Keratinocyte (primary cell): ENCODE data around the gene LDHAL6A. TPM values are rescaled to one million over a fixed set of nuclear protein-coding genes. Genes with fewer than 3 reads are reported as not detected.

Experiments used
- DNase-seq: peaks from one replicate; pipeline ENCODE4 v3.0.0-alpha.2; 2011; ENCODE audit warnings: low read depth, missing footprints, low spot score
- FAIRE-seq: peaks from 2 replicates; lab custom pipeline; 2011; peaks lifted over from hg19 to GRCh38; lab: Jason Lieb, UNC
- H2AFZ ChIP-seq: 2 replicates; pipeline ENCODE4 v1.6.0; 2012; ENCODE audit warnings: low read length, control low read depth, inconsistent platforms; ENCODE audit not compliant: control insufficient read depth
- H3K27ac ChIP-seq: 2 replicates; pipeline ENCODE4 v1.5.1; 2011; ENCODE audit warnings: low read length; ENCODE audit not compliant: control insufficient read depth, insufficient read depth
- H3K27me3 ChIP-seq: 3 replicates; pipeline ENCODE4 v1.6.0; 2011; ENCODE audit warnings: low read length; ENCODE audit not compliant: control insufficient read depth, insufficient read depth; ENCODE audit errors: extremely low read depth
- H3K36me3 ChIP-seq, 2 experiments: 2 replicates in 1 of 2; 3 replicates in 1 of 2; pipeline ENCODE4 v1.5.1; 2011; ENCODE audit warnings: low read length in 2 of 2, mild to moderate bottlenecking in 1 of 2; ENCODE audit not compliant: control insufficient read depth in 2 of 2, insufficient read depth in 2 of 2; ENCODE audit errors: extremely low read depth in 1 of 2
- H3K4me1 ChIP-seq: 3 replicates; pipeline ENCODE4 v1.5.1; 2011; ENCODE audit warnings: low read length; ENCODE audit not compliant: control insufficient read depth, insufficient read depth; ENCODE audit errors: extremely low read depth
- H3K4me2 ChIP-seq: 3 replicates; pipeline ENCODE4 v1.6.0; 2011; ENCODE audit warnings: low read depth, low read length; ENCODE audit not compliant: control insufficient read depth, insufficient read depth; ENCODE audit errors: extremely low read depth
- H3K4me3 ChIP-seq, 3 experiments: fragments of 200-600 bp in 1 of 3; sonication (generic) in 1 of 3; 2 replicates in 2 of 3; 3 replicates in 1 of 3; pipeline ENCODE4 v1.5.1; 2011 to 2016; ENCODE audit warnings: low read length in 3 of 3, mild to moderate bottlenecking in 3 of 3, control low read depth in 2 of 3, inconsistent platforms in 1 of 3, low read depth in 1 of 3, mixed read lengths in 1 of 3, mixed run types in 1 of 3, moderate library complexity in 1 of 3; ENCODE audit not compliant: control insufficient read depth in 2 of 3, insufficient read depth in 2 of 3; ENCODE audit errors: extremely low read depth in 1 of 3
- H3K79me2 ChIP-seq: 2 replicates; pipeline ENCODE4 v1.6.0; 2012; ENCODE audit warnings: low read length; ENCODE audit not compliant: control insufficient read depth, insufficient read depth
- H3K9ac ChIP-seq: 3 replicates; pipeline ENCODE4 v1.6.0; 2011; ENCODE audit warnings: low read length; ENCODE audit not compliant: control insufficient read depth, insufficient read depth; ENCODE audit errors: extremely low read depth
- H3K9me1 ChIP-seq: 3 replicates; pipeline ENCODE4 v1.6.0; 2011; ENCODE audit warnings: low read length; ENCODE audit not compliant: control insufficient read depth, insufficient read depth; ENCODE audit errors: extremely low read depth
- H3K9me3 ChIP-seq: 2 replicates; pipeline ENCODE4 v1.5.1; 2012; ENCODE audit warnings: low read depth, low read length; ENCODE audit not compliant: control insufficient read depth
- H4K20me1 ChIP-seq: 3 replicates; pipeline ENCODE4 v1.6.0; 2011; ENCODE audit warnings: low read length; ENCODE audit not compliant: control insufficient read depth, insufficient read depth; ENCODE audit errors: extremely low read depth
- EZH2 ChIP-seq: IDR thresholded peaks from one replicate; pipeline ENCODE4 v1.6.1; 2012; ENCODE audit warnings: inconsistent platforms, mild to moderate bottlenecking, low read length, moderate library complexity
- dilution Hi-C: fragments of 300-500 bp; cut with MboI; formaldehyde crosslinking; loops from one replicate; pipeline ENCODE4 v1.7.0; 2020; ENCODE audit warnings: low sequenced_read_pairs; ENCODE audit not compliant: extremely low pct_ligation_motif_present
- polyA plus RNA-seq, 5 experiments: library from polyadenylated mRNA; depleted of rRNA in 3 of 5; stranded (reverse) in 3 of 5; stranded (forward) in 1 of 5; unstranded in 1 of 5; fragments of >200 nt; gene quantifications; 1 replicate in 1 of 5; 2 replicates in 3 of 5; 3 replicates in 1 of 5; pipeline versions ENCODE4 v1.2.1 to v1.2.3, GENCODE V29; 2011 to 2012; ENCODE audit warnings: missing spikeins in 2 of 5, low read depth in 1 of 5, low replicate concordance in 1 of 5
- TF ChIP-seq, protein P1 (sequence below), 3 experiments: IDR thresholded peaks in 1 of 3; conservative IDR thresholded peaks in 1 of 3; optimal IDR thresholded peaks in 1 of 3; 2 replicates in 2 of 3; 3 replicates in 1 of 3; pipeline versions ENCODE3 to v1.5.1; 2011; ENCODE audit warnings: low read length in 3 of 3, mild to moderate bottlenecking in 3 of 3, moderate library complexity in 2 of 3, control low read depth in 1 of 3, inconsistent platforms in 1 of 3; ENCODE audit not compliant: insufficient read depth in 2 of 3; ENCODE audit errors: extremely low read depth in 1 of 3

The LDHAL6A gene
- polyA plus RNA-seq, 1 donor (not counting 4 experiments of a cell fraction or from before 2014, with no cell fraction given), result not detected

DNA sequence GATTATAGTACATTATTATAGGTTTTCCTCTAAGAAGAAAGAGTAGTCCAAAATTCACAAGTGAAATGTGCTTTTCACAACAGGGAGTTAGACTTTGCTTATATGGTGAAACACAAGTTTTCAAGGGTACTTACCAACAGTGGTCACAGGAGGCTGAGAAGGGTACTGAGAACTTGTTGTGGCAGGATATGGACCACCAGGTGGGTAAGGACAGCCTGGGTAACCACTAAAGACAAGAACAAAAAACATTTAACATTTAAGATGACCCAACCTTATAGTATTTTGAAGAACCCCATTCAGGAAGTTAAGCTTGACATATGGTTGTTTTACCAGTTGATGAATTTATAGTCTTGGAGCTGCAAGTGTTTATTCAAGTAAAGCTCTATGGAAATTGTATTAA lies 46.7 kb downstream of the LDHAL6A start:
- H3K36me3 ChIP-seq, result peaks cover 0 to 11% of the 10 kb centered on the region in 2 experiments
- DNase-seq (no peak), FAIRE-seq (no peak)
- H3K9me3 ChIP-seq, result no peaks in the 10 kb centered on the region
- H3K9ac ChIP-seq, result no peak overlapping the region
- no peak overlapping the region for H3K4me2 ChIP-seq
- no peaks in the 10 kb centered on the region for H3K79me2 ChIP-seq
- no peaks in the 10 kb centered on the region for H3K9me1 ChIP-seq
- dilution Hi-C loops, result no loop called here
- H3K27me3 ChIP-seq, result no peaks in the 10 kb centered on the region
- H3K27ac ChIP-seq, result no peak overlapping the region
- H2AFZ ChIP-seq, result no peak overlapping the region
- TF ChIP-seq EZH2, result no peak
- TF ChIP-seq, protein P1, sequence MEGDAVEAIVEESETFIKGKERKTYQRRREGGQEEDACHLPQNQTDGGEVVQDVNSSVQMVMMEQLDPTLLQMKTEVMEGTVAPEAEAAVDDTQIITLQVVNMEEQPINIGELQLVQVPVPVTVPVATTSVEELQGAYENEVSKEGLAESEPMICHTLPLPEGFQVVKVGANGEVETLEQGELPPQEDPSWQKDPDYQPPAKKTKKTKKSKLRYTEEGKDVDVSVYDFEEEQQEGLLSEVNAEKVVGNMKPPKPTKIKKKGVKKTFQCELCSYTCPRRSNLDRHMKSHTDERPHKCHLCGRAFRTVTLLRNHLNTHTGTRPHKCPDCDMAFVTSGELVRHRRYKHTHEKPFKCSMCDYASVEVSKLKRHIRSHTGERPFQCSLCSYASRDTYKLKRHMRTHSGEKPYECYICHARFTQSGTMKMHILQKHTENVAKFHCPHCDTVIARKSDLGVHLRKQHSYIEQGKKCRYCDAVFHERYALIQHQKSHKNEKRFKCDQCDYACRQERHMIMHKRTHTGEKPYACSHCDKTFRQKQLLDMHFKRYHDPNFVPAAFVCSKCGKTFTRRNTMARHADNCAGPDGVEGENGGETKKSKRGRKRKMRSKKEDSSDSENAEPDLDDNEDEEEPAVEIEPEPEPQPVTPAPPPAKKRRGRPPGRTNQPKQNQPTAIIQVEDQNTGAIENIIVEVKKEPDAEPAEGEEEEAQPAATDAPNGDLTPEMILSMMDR (optimal IDR thresholded peaks at IDR 0.05 in 1 of 3, IDR thresholded peaks at IDR 0.05 in 1 of 3, conservative IDR thresholded peaks at IDR 0.05 in 1 of 3; ENCODE audit: extremely low read depth in 1 of 3, insufficient read depth in 2 of 3, low read length in 3 of 3), result no peak
- no peaks in the 10 kb centered on the region for H3K4me1 ChIP-seq
- no peak overlapping the region for H3K4me3 ChIP-seq
- no peaks in the 10 kb centered on the region for H4K20me1 ChIP-seq

DNA sequence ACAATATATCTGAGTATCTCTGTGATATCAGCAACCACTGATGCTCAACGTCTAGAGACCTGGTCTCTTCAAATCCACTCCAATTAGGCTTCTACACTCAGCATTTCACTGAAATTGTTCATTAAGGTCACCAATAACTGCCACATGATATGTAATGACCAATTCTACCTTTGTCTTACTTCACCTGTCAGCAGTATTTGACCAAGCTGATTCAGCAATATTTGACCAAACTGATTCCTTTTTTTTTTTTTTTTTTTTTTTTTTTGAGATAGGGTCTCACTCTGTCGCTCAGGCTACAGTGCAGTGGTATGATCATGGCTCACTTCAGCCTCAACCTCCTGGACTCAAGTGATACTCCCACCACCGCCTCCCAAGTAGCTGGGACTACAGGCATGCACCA lies 65.5 kb downstream of the LDHAL6A start:
- Histone ChIP-seq H4K20me1 (no peaks in the 10 kb centered on the region), H3K4me2 (no peak overlapping the region), H3K27ac (no peak overlapping the region), H3K27me3 (no peaks in the 10 kb centered on the region), H2AFZ (no peak overlapping the region), H3K9me3 (no peaks in the 10 kb centered on the region), H3K36me3 (peaks cover 3 to 5% of the 10 kb centered on the region in 2 experiments), H3K4me3 (no peak overlapping the region), H3K4me1 (peaks cover 5% of the 10 kb centered on the region), H3K9ac (no peak overlapping the region), H3K9me1 (no peaks in the 10 kb centered on the region), H3K79me2 (peaks cover 39% of the 10 kb centered on the region)
- FAIRE-seq, result no peak
- dilution Hi-C loops, result no loop called here
- TF ChIP-seq, protein P1 (optimal IDR thresholded peaks at IDR 0.05 in 1 of 3, IDR thresholded peaks at IDR 0.05 in 1 of 3, conservative IDR thresholded peaks at IDR 0.05 in 1 of 3; ENCODE audit: extremely low read depth in 1 of 3, insufficient read depth in 2 of 3, low read length in 3 of 3), result no peak
- TF ChIP-seq EZH2, result no peak
- DNase-seq, result no peak
